Glutamatergic neuron (in vitro differentiated cells): Measurements from ENCODE around the gene PTGER1. TPM values are rescaled to one million over a fixed set of nuclear protein-coding genes. Genes with fewer than 3 reads are reported as not detected.

Experiments used
- DNase-seq: peaks from one replicate; pipeline ENCODE4 v3.0.0; 2022
- H3K27ac Mint-ChIP-seq: one replicate; pipeline ENCODE4 v1.8.0; 2020; ENCODE audit warnings: mild to moderate bottlenecking, mixed read lengths, inconsistent platforms; ENCODE audit not compliant: unreplicated experiment
- H3K27me3 Mint-ChIP-seq: one replicate; pipeline ENCODE4 v1.8.0; 2020; ENCODE audit warnings: mild to moderate bottlenecking, moderate library complexity, mixed read lengths, inconsistent platforms; ENCODE audit not compliant: unreplicated experiment
- H3K36me3 Mint-ChIP-seq: one replicate; pipeline ENCODE4 v1.8.0; 2020; ENCODE audit warnings: mild to moderate bottlenecking, mixed read lengths, inconsistent platforms; ENCODE audit not compliant: unreplicated experiment
- H3K4me1 Mint-ChIP-seq: one replicate; pipeline ENCODE4 v1.8.0; 2020; ENCODE audit warnings: mild to moderate bottlenecking, low read depth, mixed read lengths, inconsistent platforms; ENCODE audit not compliant: unreplicated experiment
- H3K4me3 Mint-ChIP-seq: one replicate; pipeline ENCODE4 v1.8.0; 2020; ENCODE audit warnings: mild to moderate bottlenecking, mixed read lengths, inconsistent platforms; ENCODE audit not compliant: unreplicated experiment
- H3K9me3 Mint-ChIP-seq: one replicate; pipeline ENCODE4 v1.8.0; 2020; ENCODE audit warnings: mild to moderate bottlenecking, moderate library complexity, mixed read lengths, inconsistent platforms; ENCODE audit not compliant: unreplicated experiment
- total RNA-seq: library from RNA; stranded (reverse); fragmentation: NEBNext Ultra II Directional; extraction: Animal tissue kit (Norgen Biotek cat#: 25700); gene quantifications from one replicate; pipeline ENCODE4 v1.2.1, GENCODE V29; 2021; ENCODE audit not compliant: unreplicated experiment
- TF ChIP-seq, protein P1 (sequence below): fragments of 200-600 bp; sonication (generic); IDR thresholded peaks from one replicate; pipeline ENCODE4 v1.5.0; 2021; ENCODE audit not compliant: partially characterized antibody, unreplicated experiment

Gene PTGER1
- total RNA-seq, 1 donor from 2014 or later: 2.0 TPM

DNA sequence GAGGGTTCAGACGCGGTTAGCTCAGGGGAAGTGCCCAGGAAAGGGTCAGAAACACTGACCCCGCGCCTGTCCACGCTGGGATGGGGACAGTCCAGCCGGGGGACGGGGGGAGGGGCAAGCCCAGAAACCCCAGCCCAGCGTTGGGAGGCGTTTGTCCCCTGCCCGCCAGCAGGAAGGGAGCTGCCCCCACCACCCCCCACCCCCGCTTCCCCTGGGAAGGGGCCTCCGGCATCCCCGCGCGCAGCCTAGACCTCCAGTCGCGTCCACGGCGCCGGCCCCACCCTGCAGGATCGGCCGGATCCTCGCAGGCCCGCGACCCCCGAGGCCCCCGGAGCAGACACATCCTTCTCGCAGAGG lies 20.5 kb upstream of the PTGER1 start:
- H3K27ac Mint-ChIP-seq: peak overlapping the region; percentile 68
- H3K4me3 Mint-ChIP-seq: peak overlapping the region; percentile 91

DNA sequence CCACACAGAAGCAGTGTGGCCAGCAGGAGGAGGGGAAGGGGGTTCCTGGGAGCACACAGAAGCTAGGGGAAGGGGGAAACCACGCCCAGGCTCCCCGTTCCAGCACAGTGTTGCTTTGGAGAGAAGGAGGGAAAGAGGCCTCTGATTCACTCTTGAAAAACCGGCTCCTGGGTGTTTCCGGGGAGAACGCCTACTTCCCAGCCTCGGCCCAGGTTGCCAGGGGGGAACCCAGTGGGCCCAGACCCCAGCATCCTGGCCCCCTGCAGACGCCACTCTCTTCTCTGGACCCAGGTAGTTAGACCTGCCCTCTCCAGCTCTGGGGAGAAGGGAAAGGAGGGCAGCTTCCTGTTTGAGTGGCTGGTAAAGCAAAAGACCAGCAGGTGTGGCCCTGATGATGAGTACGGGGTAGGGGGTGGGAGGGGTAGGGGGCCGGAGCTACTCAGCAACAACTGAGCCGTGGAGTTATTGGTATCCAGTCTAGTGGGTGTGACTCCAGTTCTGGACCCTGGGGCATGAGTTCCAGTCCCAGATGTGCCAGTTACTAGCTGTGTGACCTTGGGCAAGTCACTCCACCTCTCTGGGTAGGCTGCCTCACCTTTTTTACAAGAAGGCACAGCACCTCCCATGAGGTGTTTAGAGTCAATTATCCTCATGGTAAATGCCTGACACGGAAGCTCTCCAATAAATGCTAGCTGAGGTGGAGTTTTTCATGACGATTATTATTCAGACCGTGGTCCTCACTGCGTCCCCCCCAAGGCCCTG lies 19.9 kb upstream of the PTGER1 start:
- Mint-ChIP-seq H3K9me3 (peaks cover 2% of the 10 kb centered on the region), H3K4me1 (peaks cover 6% of the 10 kb centered on the region), H3K4me3 (peak overlapping the region; percentile 91), H3K36me3 (no peaks in the 10 kb centered on the region), H3K27me3 (peaks cover 4% of the 10 kb centered on the region), H3K27ac (peak overlapping the region; percentile 68)
- DNase-seq: no peak
- TF ChIP-seq, protein P1, sequence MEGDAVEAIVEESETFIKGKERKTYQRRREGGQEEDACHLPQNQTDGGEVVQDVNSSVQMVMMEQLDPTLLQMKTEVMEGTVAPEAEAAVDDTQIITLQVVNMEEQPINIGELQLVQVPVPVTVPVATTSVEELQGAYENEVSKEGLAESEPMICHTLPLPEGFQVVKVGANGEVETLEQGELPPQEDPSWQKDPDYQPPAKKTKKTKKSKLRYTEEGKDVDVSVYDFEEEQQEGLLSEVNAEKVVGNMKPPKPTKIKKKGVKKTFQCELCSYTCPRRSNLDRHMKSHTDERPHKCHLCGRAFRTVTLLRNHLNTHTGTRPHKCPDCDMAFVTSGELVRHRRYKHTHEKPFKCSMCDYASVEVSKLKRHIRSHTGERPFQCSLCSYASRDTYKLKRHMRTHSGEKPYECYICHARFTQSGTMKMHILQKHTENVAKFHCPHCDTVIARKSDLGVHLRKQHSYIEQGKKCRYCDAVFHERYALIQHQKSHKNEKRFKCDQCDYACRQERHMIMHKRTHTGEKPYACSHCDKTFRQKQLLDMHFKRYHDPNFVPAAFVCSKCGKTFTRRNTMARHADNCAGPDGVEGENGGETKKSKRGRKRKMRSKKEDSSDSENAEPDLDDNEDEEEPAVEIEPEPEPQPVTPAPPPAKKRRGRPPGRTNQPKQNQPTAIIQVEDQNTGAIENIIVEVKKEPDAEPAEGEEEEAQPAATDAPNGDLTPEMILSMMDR: no peak

More for the DNA sequence above, 20.5 kb upstream of the PTGER1 start:
- TF ChIP-seq, protein P1: no peak
- H3K36me3 Mint-ChIP-seq: no peaks in the 10 kb centered on the region
- H3K4me1 Mint-ChIP-seq: peaks cover 6% of the 10 kb centered on the region
- peaks cover 4% of the 10 kb centered on the region for H3K27me3 Mint-ChIP-seq
- no peak for DNase-seq
- peaks cover 2% of the 10 kb centered on the region for H3K9me3 Mint-ChIP-seq

DNA sequence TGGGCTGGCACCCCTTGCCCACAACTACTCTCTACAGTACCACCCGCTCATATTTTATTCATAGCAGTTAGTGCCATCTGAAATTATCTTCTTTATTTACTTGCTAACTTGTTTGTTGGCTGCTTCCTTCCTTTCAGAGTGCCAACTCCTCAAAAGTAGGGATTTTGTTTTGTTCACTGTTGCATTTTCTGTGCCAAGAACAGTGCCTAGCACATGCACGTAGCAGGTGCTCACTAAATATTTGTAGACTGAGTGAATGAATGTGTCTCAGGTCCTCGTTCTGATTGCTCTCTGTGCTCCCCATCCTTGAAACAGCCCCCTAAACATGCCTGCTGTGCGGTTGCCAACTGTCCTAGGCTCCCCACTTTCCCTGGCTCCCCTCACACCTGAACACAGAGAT lies 19.3 kb upstream of the PTGER1 start:
- TF ChIP-seq, protein P1: no peak
- Mint-ChIP-seq H3K36me3 (no peaks in the 10 kb centered on the region), H3K9me3 (peaks cover 4% of the 10 kb centered on the region), H3K27me3 (peaks cover 4% of the 10 kb centered on the region), H3K4me3 (peak overlapping the region; percentile 82), H3K4me1 (peaks cover 6% of the 10 kb centered on the region), H3K27ac (no peak overlapping the region)
- no peak for DNase-seq

DNA sequence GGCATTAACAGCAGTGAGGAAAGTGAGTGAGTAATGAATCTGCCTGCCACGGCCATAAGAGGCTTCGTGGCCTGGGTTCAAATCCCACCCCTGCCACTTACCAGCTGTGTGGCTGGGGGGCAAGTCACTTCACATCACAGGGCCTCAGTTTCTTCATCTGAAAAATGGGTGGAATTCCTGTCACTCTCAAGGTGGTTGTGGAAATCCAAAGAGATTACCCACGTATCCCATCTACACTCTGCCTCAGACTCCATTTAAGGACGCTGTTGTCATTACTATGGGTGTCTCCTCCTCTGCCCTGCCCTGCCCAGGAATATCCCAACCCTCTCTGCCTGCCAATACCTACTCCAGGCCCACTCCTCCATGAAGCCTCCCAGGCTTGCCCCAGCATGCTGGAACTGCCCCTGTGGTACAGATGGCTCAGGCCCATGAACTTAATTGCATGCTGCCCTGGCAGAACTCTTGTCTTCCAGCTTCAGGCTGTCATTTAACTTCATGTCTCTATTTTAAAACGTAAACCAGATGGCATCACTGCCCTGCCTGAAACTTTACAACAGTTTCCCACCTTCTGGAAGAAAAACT lies 17.7 kb upstream of the PTGER1 start:
- peaks cover 4% of the 10 kb centered on the region for H3K9me3 Mint-ChIP-seq
- peaks cover 4% of the 10 kb centered on the region for H3K27me3 Mint-ChIP-seq
- TF ChIP-seq, protein P1: no peak
- no peak overlapping the region for H3K4me3 Mint-ChIP-seq
- no peak for DNase-seq
- H3K36me3 Mint-ChIP-seq: no peaks in the 10 kb centered on the region
- no peak overlapping the region for H3K27ac Mint-ChIP-seq
- peaks cover 6% of the 10 kb centered on the region for H3K4me1 Mint-ChIP-seq

GRCh38 chr19:14487370-14488125 lies 12.4 kb upstream of the PTGER1 start:
- TF ChIP-seq, protein P1: no peak
- Mint-ChIP-seq H3K4me1 (no peaks in the 10 kb centered on the region), H3K4me3 (no peak overlapping the region), H3K36me3 (no peaks in the 10 kb centered on the region), H3K27me3 (peaks cover 1% of the 10 kb centered on the region), H3K27ac (no peak overlapping the region), H3K9me3 (peaks cover 2% of the 10 kb centered on the region)
- no peak for DNase-seq
